Measurements from ENCODE around the gene PILRA.

GRCh38 chr7:100363098-100363497 is 10.2 kb upstream of the PILRA start:
- no peak for TF ChIP-seq CTCF (IDR thresholded peaks at IDR 0.05)
- no peak for TF ChIP-seq POLR2A (IDR thresholded peaks at IDR 0.05)

All from stomach (tissue), 4 donors.